Stomach smooth muscle (tissue), 2 donors: ENCODE data around the gene DPH6.

Experiments used
- H3K27ac ChIP-seq: one replicate; pipeline ENCODE4 v1.7.0; 2013; ENCODE audit warnings: mild to moderate bottlenecking, low read length, inconsistent platforms
- H3K27me3 ChIP-seq, 2 donors: one replicate each; pipeline ENCODE4 v1.7.0; 2013; ENCODE audit warnings: low read length in 2 of 2; ENCODE audit not compliant: insufficient read depth in 2 of 2, control insufficient read depth in 1 of 2
- H3K36me3 ChIP-seq, 2 donors: one replicate each; pipeline ENCODE4 v1.7.0; 2013; ENCODE audit warnings: low read length in 2 of 2; ENCODE audit not compliant: control insufficient read depth in 2 of 2, insufficient read depth in 2 of 2
- H3K4me1 ChIP-seq: one replicate; pipeline ENCODE4 v1.7.0; 2013; ENCODE audit warnings: low read length; ENCODE audit not compliant: control insufficient read depth, insufficient read depth
- H3K4me3 ChIP-seq, 2 donors: one replicate each; pipeline ENCODE4 v1.7.0; 2013; ENCODE audit warnings: low read length in 2 of 2
- H3K9ac ChIP-seq, 2 donors: one replicate each; pipeline ENCODE4 v1.7.0; 2013; ENCODE audit warnings: low read length in 2 of 2, mild to moderate bottlenecking in 1 of 2
- H3K9me3 ChIP-seq, 2 donors: one replicate each; pipeline ENCODE4 v1.7.0; 2013; ENCODE audit warnings: low read length in 2 of 2; ENCODE audit not compliant: control insufficient read depth in 2 of 2
- donor health status: healthy.
- donor health status: Pancreatic carcinoma.

The DPH6 gene

DNA sequence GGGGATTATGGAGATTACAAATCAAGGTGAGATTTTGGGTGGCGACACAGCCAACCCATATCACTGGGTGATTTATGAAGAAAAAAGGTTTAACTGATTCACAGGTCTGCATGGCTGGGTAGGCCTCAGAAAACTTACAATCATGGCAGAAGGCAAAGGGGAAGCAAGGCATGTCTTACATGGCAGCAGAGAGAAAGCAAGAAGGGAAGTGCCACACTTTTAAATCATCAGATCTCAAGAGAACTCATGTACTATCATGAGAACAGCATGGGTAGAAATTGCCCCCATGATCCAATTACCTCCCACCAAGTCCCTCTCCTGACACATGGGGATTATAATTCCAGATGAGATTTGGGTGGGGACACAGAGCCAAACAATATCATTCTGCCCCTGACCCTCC, 59.7 kb downstream of the DPH6 start:
- Histone ChIP-seq H3K27ac (no peak overlapping the region), H3K9me3 (peaks cover 0 to 2% of the 10 kb centered on the region in 2 donors), H3K27me3 (no peaks in the 10 kb centered on the region)

DNA sequence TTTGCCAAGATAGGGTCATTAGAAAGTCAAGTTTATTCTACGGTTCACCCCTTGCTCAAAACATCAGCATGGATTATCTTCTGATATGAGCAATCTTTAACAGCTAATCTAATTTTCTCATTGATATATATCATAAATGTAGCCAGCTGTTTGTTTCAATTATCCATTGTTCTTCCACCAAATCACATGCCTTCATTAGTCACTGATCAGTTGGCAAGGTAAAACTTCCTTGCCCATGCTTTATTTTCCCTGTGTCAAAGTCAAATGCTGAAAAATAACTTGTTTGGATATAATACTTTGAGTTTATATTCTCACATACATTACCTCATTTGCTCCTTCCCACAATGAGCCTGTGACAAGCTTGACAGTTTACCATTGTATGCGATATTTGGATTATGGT, 60.6 kb downstream of the DPH6 start:
- H3K36me3 ChIP-seq, result no peaks in the 10 kb centered on the region
- no peak overlapping the region for H3K27ac ChIP-seq
- H3K9ac ChIP-seq, result no peak overlapping the region
- H3K4me1 ChIP-seq, result no peaks in the 10 kb centered on the region
- no peak overlapping the region for H3K4me3 ChIP-seq
- no peaks in the 10 kb centered on the region for H3K27me3 ChIP-seq
- H3K9me3 ChIP-seq, result peaks cover 0 to 2% of the 10 kb centered on the region in 2 donors

More for the DNA sequence above, 59.7 kb downstream of the DPH6 start:
- Histone ChIP-seq H3K36me3 (no peaks in the 10 kb centered on the region), H3K4me1 (no peaks in the 10 kb centered on the region), H3K4me3 (no peak overlapping the region), H3K9ac (no peak overlapping the region)

DNA sequence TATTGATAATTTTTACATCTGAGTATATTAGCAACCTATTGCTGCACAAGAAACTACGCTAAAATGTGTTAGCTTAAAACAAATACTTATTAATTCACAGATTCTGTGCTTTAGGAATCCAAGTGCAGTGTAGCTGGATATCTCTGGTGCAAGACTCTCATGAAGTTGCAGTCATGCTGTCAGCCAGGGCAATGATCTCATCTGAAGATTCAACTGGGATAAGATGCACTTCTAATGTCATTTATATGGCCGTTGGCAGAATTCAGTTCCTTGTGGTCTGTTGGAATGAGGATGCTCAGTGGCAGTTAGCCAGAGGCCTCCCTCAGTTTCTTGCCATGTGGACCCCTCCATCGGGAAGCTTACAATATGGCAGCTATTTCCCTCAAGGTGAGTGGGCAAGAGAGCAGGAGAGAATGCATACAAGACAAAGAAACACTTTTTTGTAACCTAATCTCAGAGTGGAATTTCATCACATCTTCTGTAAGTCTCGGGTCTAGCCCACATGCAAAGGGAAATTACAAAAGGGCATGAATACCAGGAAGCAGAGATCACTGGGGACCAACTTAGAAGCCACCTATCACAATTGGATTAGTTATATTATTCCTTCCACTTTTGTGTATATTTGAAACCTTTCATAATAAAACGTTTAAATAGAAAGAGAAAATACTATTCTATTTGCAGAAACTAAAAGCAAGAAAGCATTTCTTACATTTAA, 61.6 kb downstream of the DPH6 start:
- H3K4me3 ChIP-seq, result no peak overlapping the region
- peaks cover 0 to 2% of the 10 kb centered on the region in 2 donors for H3K9me3 ChIP-seq
- no peaks in the 10 kb centered on the region for H3K36me3 ChIP-seq
- no peaks in the 10 kb centered on the region for H3K27me3 ChIP-seq
- H3K4me1 ChIP-seq, result no peaks in the 10 kb centered on the region
- no peak overlapping the region for H3K27ac ChIP-seq
- H3K9ac ChIP-seq, result no peak overlapping the region

DNA sequence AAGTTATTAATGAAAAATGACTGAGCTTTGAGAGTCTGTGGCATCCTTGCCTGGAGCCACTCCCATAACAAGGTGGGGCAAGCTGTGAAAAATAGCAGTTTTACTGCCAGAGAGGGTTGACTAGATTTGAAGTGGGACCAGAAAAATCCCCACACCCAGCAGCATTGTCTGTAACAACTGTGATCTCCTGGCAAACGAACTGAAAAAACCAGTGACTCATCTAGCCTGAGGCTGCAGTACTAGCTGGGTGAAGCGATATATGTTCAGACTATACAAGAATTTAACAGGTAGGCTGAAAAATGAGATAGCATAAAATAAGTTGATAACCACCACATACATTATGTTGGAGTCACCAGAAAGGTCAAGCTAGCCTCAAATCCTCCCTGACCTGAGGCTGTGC, 64.0 kb downstream of the DPH6 start:
- no peak overlapping the region for H3K27ac ChIP-seq
- no peaks in the 10 kb centered on the region for H3K36me3 ChIP-seq
- H3K9ac ChIP-seq, result no peak overlapping the region
- H3K4me1 ChIP-seq, result no peaks in the 10 kb centered on the region
- H3K4me3 ChIP-seq, result no peak overlapping the region
- peaks cover 0 to 2% of the 10 kb centered on the region in 2 donors for H3K9me3 ChIP-seq
- H3K27me3 ChIP-seq, result no peaks in the 10 kb centered on the region

DNA sequence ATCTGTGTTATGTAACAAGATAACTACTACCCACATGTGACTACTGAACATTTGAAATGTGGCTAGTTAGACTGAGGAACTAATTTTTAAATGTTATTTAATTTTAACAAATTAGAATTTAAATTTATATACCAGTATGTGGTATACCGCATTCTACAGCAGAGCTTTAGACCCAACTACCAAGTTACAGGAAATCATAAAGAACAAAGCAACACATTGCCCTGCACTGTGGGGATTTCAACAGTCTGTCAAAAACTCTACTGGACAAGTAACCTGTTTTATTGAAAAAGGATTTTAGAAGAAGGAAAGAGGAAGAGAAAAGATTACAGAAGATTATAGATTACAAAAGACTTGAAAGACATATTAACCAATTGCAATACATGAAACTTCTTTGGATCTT, 64.9 kb downstream of the DPH6 start:
- H3K4me1 ChIP-seq, result no peaks in the 10 kb centered on the region
- no peak overlapping the region for H3K4me3 ChIP-seq
- no peak overlapping the region for H3K27ac ChIP-seq
- H3K36me3 ChIP-seq, result no peaks in the 10 kb centered on the region
- peaks cover 0 to 2% of the 10 kb centered on the region in 2 donors for H3K9me3 ChIP-seq
- H3K9ac ChIP-seq, result no peak overlapping the region
- H3K27me3 ChIP-seq, result no peaks in the 10 kb centered on the region

DNA sequence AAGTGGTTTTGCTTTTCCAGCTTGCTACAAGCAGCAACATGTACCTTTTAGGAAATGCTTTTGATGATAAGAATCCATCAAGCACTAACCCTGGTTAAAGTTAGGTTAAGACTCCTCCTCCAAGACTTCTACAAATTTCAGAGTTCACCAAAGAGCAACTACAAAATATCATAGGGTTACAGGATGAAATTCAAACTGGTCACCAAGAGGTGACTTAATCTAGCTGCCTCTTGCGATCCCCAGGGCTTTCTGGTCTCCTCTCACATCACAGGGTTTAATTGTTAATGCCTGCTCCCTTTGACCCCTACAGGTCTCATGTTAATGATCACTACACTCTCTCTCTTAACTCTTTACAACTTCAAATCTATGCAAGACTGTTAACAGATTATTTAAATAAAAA, 66.5 kb downstream of the DPH6 start:
- Histone ChIP-seq H3K27me3 (no peaks in the 10 kb centered on the region), H3K9ac (no peak overlapping the region), H3K4me1 (no peaks in the 10 kb centered on the region), H3K9me3 (peaks cover 0 to 2% of the 10 kb centered on the region in 2 donors), H3K36me3 (no peaks in the 10 kb centered on the region), H3K4me3 (no peak overlapping the region), H3K27ac (no peak overlapping the region)

DNA sequence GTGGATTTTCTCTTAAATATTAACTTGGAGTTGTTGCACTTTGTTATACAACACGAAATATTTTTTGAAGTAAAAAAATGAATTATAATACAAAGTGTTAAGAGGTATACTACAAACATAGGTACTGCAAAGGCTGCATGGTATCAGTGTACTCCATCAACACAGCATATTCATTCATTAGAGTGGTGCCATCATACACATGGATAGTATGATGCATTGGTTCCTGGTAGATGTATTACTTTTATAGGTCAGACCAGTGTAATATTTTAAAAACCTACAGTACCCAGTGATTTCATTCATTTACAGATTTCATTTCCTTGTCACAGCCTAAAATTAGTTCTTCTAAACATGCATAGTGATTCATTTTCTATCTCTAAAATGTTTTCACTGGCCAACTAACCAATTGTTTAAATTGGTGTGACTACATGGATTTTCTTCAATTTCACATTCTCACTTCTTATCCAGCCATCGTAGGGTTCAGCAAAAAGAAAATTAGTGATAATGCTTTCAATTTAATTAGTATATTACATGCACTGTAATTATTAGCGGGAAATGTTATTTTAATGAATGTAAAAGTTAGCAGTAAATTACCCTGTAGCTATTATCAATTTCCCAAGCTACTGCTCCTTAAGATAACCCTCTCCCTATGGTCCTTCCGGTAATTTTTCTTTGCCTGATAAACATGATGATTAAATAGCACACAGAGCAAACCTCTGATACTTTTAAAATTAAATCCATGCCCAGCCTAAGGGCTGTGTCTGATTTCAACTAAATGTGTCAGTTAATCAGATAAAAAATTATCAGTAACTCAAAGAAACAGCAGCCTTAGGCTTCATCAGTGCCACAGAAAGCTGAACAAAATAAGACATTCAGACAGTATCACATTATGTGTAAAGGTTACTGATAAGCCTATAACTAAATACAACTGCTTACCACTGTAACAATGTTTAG, 68.4 kb downstream of the DPH6 start:
- Histone ChIP-seq H3K27ac (no peak overlapping the region), H3K9ac (no peak overlapping the region), H3K4me1 (no peaks in the 10 kb centered on the region), H3K36me3 (no peaks in the 10 kb centered on the region), H3K9me3 (no peaks in the 10 kb centered on the region), H3K4me3 (no peak overlapping the region), H3K27me3 (no peaks in the 10 kb centered on the region)

DNA sequence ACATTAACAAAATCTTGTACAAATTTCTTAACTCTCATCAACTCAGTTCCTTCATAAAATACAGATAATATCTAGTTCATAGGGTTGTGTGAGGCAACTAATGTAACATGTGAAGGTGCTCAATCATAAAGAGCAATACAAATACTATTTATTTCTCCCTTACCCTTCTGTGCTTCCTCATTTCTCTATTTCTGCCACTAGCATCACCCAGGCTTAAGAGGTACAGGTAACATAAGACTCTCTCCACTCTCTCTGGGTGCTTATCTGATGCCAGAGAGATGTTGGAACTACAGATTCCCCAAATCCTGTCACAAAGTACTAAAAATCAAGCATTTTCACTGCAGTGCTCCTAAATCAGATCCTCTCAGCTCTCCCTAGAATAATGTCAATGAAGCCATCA, 74.9 kb downstream of the DPH6 start:
- Histone ChIP-seq H3K4me1 (no peaks in the 10 kb centered on the region), H3K27ac (no peak overlapping the region), H3K9me3 (no peaks in the 10 kb centered on the region), H3K9ac (no peak overlapping the region), H3K27me3 (no peaks in the 10 kb centered on the region), H3K36me3 (no peaks in the 10 kb centered on the region), H3K4me3 (no peak overlapping the region)

DNA sequence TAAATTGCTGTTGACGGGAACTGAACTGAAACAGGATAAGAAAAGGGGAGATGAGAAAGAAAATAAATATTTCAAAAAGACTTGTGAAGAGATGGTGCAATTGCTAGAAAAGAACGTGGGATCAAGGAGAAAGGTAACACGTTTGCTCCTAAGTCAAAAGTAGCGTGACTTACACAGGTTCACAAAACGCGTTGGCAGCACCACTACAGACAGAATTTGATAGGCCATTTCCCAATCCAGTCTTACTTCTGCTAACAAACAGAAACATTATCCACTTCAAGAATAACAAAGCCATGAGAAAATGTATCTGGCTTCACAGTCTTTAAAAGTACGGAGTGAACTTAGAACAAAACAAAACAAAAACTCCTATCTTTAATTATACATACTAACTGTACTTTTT, 75.5 kb downstream of the DPH6 start:
- Histone ChIP-seq H3K36me3 (no peaks in the 10 kb centered on the region), H3K9ac (no peak overlapping the region), H3K9me3 (no peaks in the 10 kb centered on the region), H3K27me3 (no peaks in the 10 kb centered on the region), H3K4me1 (no peaks in the 10 kb centered on the region), H3K27ac (no peak overlapping the region), H3K4me3 (no peak overlapping the region)

DNA sequence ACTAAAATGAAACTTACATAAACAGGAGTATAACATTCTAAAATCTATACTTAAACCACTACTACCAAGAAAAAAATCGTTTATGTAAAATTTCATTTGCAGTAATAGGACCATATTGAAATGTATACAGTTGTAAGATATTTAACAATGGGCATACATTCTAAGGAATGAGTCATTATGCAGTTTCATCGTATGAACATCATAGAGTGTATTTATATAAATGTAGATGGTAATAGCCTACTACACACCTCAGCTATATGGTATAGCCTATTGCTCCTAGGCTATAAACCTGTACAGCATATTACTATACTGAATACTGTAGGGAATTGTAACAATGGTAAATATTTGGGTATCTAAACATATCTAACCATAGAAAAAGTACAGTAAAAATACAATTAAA, 79.5 kb downstream of the DPH6 start:
- no peaks in the 10 kb centered on the region for H3K36me3 ChIP-seq
- H3K27ac ChIP-seq, result no peak overlapping the region
- no peak overlapping the region for H3K9ac ChIP-seq
- no peaks in the 10 kb centered on the region for H3K4me1 ChIP-seq
- H3K27me3 ChIP-seq, result no peaks in the 10 kb centered on the region
- no peaks in the 10 kb centered on the region for H3K9me3 ChIP-seq
- H3K4me3 ChIP-seq, result no peak overlapping the region

DNA sequence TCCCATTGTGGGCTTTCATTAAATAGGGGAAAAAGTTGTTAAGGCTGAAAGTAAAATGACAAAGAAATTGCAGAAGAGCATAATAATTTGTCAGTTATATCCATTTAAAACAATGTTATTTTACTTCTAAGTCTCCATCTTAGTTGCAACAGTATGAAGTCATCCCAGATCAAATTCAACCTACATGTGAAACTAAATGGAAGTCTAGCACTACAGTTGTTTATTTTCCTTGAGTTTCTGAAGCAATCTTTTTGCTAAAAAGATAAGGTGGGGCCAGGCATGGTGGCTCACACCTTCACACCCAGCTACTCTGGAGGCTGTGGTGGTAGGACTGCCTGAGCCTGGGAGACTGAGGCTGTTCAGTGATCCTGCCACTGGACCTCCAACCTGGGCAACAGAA, 80.2 kb downstream of the DPH6 start:
- Histone ChIP-seq H3K9me3 (no peaks in the 10 kb centered on the region), H3K4me1 (no peaks in the 10 kb centered on the region), H3K36me3 (no peaks in the 10 kb centered on the region), H3K27ac (no peak overlapping the region), H3K4me3 (no peak overlapping the region), H3K9ac (no peak overlapping the region), H3K27me3 (no peaks in the 10 kb centered on the region)
